ENCODE data around the gene CAPZB. TPM values are rescaled to one million over a fixed set of nuclear protein-coding genes. Genes with fewer than 3 reads are reported as not detected.

Gene CAPZB
- total RNA-seq, 1 donor from 2014 or later = 326 TPM

DNA sequence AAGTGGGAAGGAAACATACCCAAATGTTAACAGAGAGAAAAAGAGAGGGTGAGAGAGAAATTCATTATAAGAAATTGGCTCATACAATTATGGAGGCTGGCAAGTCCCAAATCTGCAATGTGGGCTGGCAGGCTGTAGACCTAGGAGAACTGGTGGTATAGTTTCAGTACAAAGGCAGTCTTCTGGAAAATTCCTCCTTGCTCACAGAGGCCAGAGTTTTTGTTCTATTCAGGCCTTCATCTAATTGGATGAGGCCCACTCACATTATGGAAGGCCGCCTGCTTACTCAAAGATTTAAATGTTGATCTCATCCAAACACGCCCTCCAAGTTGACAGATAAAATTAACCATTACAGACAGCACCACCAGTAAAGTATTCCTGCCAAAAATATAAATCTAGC, 36.1 kb upstream of the CAPZB start:
- Mint-ChIP-seq H3K4me1 (ENCODE audit: low read depth, unreplicated experiment) (no peaks in the 10 kb centered on the region), H3K27me3 (ENCODE audit: unreplicated experiment) (no peaks in the 10 kb centered on the region), H3K9me3 (ENCODE audit: unreplicated experiment) (peaks cover 4% of the 10 kb centered on the region), H3K4me3 (ENCODE audit: unreplicated experiment) (no peak overlapping the region), H3K27ac (ENCODE audit: unreplicated experiment) (no peak overlapping the region), H3K36me3 (ENCODE audit: unreplicated experiment) (peaks cover 11% of the 10 kb centered on the region)
- no peak for DNase-seq
- TF ChIP-seq CTCF (IDR thresholded peaks at IDR 0.05; ENCODE audit: partially characterized antibody, unreplicated experiment) = no peak

- DNase-seq = no peak
- Mint-ChIP-seq H3K4me1 (ENCODE audit: low read depth, unreplicated experiment) (no peaks in the 10 kb centered on the region), H3K27ac (ENCODE audit: unreplicated experiment) (no peak overlapping the region), H3K27me3 (ENCODE audit: unreplicated experiment) (peaks cover 2% of the 10 kb centered on the region), H3K9me3 (ENCODE audit: unreplicated experiment) (peaks cover 4% of the 10 kb centered on the region), H3K4me3 (ENCODE audit: unreplicated experiment) (no peak overlapping the region), H3K36me3 (ENCODE audit: unreplicated experiment) (peaks cover 11% of the 10 kb centered on the region)
- no peak for TF ChIP-seq CTCF (IDR thresholded peaks at IDR 0.05; ENCODE audit: partially characterized antibody, unreplicated experiment)
These were observed 31.7 kb upstream of the CAPZB start for GRCh38 chr1:19517017-19517416.

DNA sequence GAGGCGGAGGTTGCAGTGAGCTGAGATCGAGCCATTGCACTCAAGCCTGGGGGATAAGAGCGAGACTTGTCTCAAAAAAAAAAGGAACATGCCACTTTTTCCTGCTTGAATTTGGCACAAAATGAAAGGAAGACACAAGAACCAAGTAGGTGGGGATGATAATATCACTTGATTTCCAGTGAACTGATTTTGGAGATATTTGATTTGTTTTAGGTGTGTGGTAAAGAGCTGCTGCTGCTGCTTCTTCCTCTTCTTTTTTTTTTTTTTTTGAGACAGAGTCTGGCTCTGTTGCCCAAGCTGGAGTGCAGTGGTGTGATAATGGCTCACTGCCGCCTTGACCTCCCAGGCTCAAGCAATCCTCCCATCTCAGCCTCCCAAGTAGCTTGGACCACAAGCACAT, 29.9 kb upstream of the CAPZB start:
- H3K9me3 Mint-ChIP-seq (ENCODE audit: unreplicated experiment) = peaks cover 2% of the 10 kb centered on the region
- no peak overlapping the region for H3K27ac Mint-ChIP-seq (ENCODE audit: unreplicated experiment)

DNA sequence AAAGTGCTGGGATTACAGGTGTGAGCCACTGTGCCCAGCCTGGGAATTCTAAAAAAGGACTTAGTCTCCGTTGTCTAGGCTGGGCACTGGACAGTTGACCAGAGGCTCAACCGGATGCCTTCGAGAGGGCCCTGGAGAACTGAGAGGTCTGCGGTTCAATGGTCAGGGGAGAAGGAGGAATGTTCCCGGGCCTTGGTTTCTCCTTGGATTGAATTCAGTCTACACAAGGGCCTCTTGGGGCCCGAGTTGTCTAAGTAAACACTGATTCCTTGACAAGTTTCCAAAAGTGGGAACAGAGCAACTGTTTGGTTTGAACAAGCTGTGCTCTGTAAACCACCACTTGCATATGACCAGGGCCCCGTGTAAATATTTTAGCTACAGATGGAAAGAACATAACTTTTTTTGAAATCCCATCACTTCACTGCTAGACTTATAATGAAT, 29.1 kb upstream of the CAPZB start:
- H3K27ac Mint-ChIP-seq (ENCODE audit: unreplicated experiment) = no peak overlapping the region
- DNase-seq = no peak
- peaks cover 2% of the 10 kb centered on the region for H3K9me3 Mint-ChIP-seq (ENCODE audit: unreplicated experiment)

More for the DNA sequence above, 29.9 kb upstream of the CAPZB start:
- no peaks in the 10 kb centered on the region for H3K4me1 Mint-ChIP-seq (ENCODE audit: low read depth, unreplicated experiment)
- TF ChIP-seq CTCF (IDR thresholded peaks at IDR 0.05; ENCODE audit: partially characterized antibody, unreplicated experiment) = no peak
- H3K27me3 Mint-ChIP-seq (ENCODE audit: unreplicated experiment) = peaks cover 2% of the 10 kb centered on the region
- no peak overlapping the region for H3K4me3 Mint-ChIP-seq (ENCODE audit: unreplicated experiment)
- H3K36me3 Mint-ChIP-seq (ENCODE audit: unreplicated experiment) = peaks cover 11% of the 10 kb centered on the region
- DNase-seq = no peak

GRCh38 chr1:19512545-19512944, 27.2 kb upstream of the CAPZB start:
- no peak for TF ChIP-seq CTCF (IDR thresholded peaks at IDR 0.05; ENCODE audit: partially characterized antibody, unreplicated experiment)
- H3K9me3 Mint-ChIP-seq (ENCODE audit: unreplicated experiment) = peaks cover 2% of the 10 kb centered on the region
- no peak for DNase-seq
- no peak overlapping the region for H3K27ac Mint-ChIP-seq (ENCODE audit: unreplicated experiment)
- H3K36me3 Mint-ChIP-seq (ENCODE audit: unreplicated experiment) = peaks cover 1% of the 10 kb centered on the region
- H3K27me3 Mint-ChIP-seq (ENCODE audit: unreplicated experiment) = peaks cover 2% of the 10 kb centered on the region
- no peaks in the 10 kb centered on the region for H3K4me1 Mint-ChIP-seq (ENCODE audit: low read depth, unreplicated experiment)
- H3K4me3 Mint-ChIP-seq (ENCODE audit: unreplicated experiment) = no peak overlapping the region

More for the DNA sequence above, 29.1 kb upstream of the CAPZB start:
- Mint-ChIP-seq H3K4me1 (ENCODE audit: low read depth, unreplicated experiment) (no peaks in the 10 kb centered on the region), H3K27me3 (ENCODE audit: unreplicated experiment) (peaks cover 2% of the 10 kb centered on the region), H3K36me3 (ENCODE audit: unreplicated experiment) (peaks cover 11% of the 10 kb centered on the region), H3K4me3 (ENCODE audit: unreplicated experiment) (no peak overlapping the region)
- no peak for TF ChIP-seq CTCF (IDR thresholded peaks at IDR 0.05; ENCODE audit: partially characterized antibody, unreplicated experiment)
